ENCODE results near the gene GSN. TPM values are rescaled to one million over a fixed set of nuclear protein-coding genes. Genes with fewer than 3 reads are reported as not detected.

GSN gene
- polyA plus RNA-seq, 1 of the 3 experiments (the other 2 are of a cell fraction), result 168 TPM

DNA sequence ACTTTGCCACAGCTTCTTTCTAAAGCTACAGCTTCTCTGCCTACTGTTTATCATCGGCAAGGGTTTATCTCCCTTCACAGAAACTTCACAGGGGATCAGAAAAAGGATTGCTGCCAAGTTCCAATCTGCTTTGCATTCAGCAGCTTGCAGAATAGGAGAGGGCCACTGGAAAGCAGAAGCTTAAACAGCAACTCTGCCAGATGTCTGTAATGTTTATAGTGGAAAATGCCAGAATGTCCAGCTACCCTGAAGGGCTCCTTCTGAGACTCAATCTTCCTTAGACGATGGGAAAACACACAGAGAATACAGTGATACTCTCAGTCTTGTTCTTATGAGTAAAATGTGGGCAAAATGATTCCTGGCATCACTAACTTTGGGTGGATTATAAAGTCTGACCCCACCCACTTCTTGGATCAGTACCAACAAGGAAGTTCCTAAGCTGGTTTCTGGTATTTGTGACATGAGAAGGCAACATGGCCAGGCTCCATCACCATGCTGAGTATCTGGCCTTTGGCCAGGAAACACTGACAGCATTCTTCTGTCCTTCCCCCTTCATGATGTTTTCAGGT, 83.1 kb downstream of the GSN start (continued):
- TF ChIP-seq, protein P1, sequence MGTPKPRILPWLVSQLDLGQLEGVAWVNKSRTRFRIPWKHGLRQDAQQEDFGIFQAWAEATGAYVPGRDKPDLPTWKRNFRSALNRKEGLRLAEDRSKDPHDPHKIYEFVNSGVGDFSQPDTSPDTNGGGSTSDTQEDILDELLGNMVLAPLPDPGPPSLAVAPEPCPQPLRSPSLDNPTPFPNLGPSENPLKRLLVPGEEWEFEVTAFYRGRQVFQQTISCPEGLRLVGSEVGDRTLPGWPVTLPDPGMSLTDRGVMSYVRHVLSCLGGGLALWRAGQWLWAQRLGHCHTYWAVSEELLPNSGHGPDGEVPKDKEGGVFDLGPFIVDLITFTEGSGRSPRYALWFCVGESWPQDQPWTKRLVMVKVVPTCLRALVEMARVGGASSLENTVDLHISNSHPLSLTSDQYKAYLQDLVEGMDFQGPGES (IDR thresholded peaks at IDR 0.05; ENCODE audit: low read depth, low read length), result no peak
- TF ChIP-seq NRF1 (IDR thresholded peaks at IDR 0.05; ENCODE audit: low read depth, low read length) (no peak), CHD2 (IDR thresholded peaks at IDR 0.05; ENCODE audit: low read length, partially characterized antibody) (peak; percentile 46), EZH2phosphoT487 (IDR thresholded peaks at IDR 0.05; ENCODE audit: borderline replicate concordance, low read depth) (no peak), RXRA (IDR thresholded peaks at IDR 0.05; ENCODE audit: borderline replicate concordance, low read depth) (no peak), MXI1 (IDR thresholded peaks at IDR 0.05; ENCODE audit: low read depth, low read length) (peak; percentile 86), ELF1 (IDR thresholded peaks at IDR 0.05) (peak; percentile 86), JUND (IDR thresholded peaks at IDR 0.05) (peak; percentile 20; the same call in 1 of the 2 replicates), NFIC (IDR thresholded peaks at IDR 0.05; ENCODE audit: borderline replicate concordance) (peak; percentile 90), SMC3 (IDR thresholded peaks at IDR 0.05; ENCODE audit: low read depth, low read length) (no peak), TEAD4 (IDR thresholded peaks at IDR 0.05; ENCODE audit: borderline replicate concordance, insufficient read depth) (peak; percentile 37; the same call in 1 of the 2 replicates), TCF12 (IDR thresholded peaks at IDR 0.05) (peak; percentile 62), FOXJ3 (CRISPR knock-in tag; IDR thresholded peaks at IDR 0.05) (0 out of 2 replicates have a peak, but pooled peaks have one; percentile 17), SIN3A (IDR thresholded peaks at IDR 0.05; ENCODE audit: borderline replicate concordance, low read depth, low read length) (peak; percentile 84; the same call in 1 of the 2 replicates)
- TF ChIP-seq, protein P2, sequence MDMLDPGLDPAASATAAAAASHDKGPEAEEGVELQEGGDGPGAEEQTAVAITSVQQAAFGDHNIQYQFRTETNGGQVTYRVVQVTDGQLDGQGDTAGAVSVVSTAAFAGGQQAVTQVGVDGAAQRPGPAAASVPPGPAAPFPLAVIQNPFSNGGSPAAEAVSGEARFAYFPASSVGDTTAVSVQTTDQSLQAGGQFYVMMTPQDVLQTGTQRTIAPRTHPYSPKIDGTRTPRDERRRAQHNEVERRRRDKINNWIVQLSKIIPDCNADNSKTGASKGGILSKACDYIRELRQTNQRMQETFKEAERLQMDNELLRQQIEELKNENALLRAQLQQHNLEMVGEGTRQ (IDR thresholded peaks at IDR 0.05; ENCODE audit: borderline replicate concordance, low read depth, low read length), result no peak
- TF ChIP-seq, protein P3, sequence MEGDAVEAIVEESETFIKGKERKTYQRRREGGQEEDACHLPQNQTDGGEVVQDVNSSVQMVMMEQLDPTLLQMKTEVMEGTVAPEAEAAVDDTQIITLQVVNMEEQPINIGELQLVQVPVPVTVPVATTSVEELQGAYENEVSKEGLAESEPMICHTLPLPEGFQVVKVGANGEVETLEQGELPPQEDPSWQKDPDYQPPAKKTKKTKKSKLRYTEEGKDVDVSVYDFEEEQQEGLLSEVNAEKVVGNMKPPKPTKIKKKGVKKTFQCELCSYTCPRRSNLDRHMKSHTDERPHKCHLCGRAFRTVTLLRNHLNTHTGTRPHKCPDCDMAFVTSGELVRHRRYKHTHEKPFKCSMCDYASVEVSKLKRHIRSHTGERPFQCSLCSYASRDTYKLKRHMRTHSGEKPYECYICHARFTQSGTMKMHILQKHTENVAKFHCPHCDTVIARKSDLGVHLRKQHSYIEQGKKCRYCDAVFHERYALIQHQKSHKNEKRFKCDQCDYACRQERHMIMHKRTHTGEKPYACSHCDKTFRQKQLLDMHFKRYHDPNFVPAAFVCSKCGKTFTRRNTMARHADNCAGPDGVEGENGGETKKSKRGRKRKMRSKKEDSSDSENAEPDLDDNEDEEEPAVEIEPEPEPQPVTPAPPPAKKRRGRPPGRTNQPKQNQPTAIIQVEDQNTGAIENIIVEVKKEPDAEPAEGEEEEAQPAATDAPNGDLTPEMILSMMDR (IDR thresholded peaks at IDR 0.05), result no peak
